Body of pancreas (tissue), 4 donors: ENCODE data around the gene PLK4. TPM values are rescaled to one million over a fixed set of nuclear protein-coding genes. Genes with fewer than 3 reads are reported as not detected.
"Not testable (repeated sequence)": the region's sequence is repeated elsewhere in the genome, so short reads cannot be mapped to it uniquely, and the experiment has no call there.

ENCODE experiments used
- ATAC-seq: fragments of 150-250 bp; one replicate; pipeline ENCODE4 v1.9.1; 2016
- DNase-seq, 4 donors: peaks; one replicate each; pipeline ENCODE4 v3.0.0-alpha.2; 2019
- H3K27ac ChIP-seq, 4 donors: fragments of 200-600 bp; sonication (generic); 1 replicate in 3 of 4; 2 replicates in 1 of 4; pipeline versions ENCODE4 v1.5.1 to v1.6.1; 2016 to 2019; ENCODE audit warnings: mild to moderate bottlenecking in 1 of 4, mixed read lengths in 1 of 4, moderate library complexity in 1 of 4
- H3K27me3 ChIP-seq, 2 donors: fragments of 200-600 bp; sonication (generic); one replicate each; pipeline ENCODE4 v1.6.0; 2016; ENCODE audit warnings: mild to moderate bottlenecking in 1 of 2
- H3K36me3 ChIP-seq, 2 donors: fragments of 200-600 bp; sonication (generic); replicated peaks in 1 of 2; 2 replicates each; pipeline ENCODE4 v1.5.1; 2016; ENCODE audit warnings: low read depth in 2 of 2; ENCODE audit not compliant: insufficient read depth in 1 of 2
- H3K4me1 ChIP-seq: fragments of 200-600 bp; sonication (generic); one replicate; pipeline ENCODE4 v1.6.0; 2016
- H3K4me3 ChIP-seq, 2 donors: fragments of 200-600 bp; sonication (generic); 1 replicate in 1 of 2; 2 replicates in 1 of 2; pipeline ENCODE4 v1.5.1; 2016 to 2019
- H3K9me3 ChIP-seq, 3 donors: fragments of 200-600 bp; sonication (generic); 1 replicate in 2 of 3; 2 replicates in 1 of 3; pipeline ENCODE4 v1.5.1; 2016
- CTCF ChIP-seq, 7 experiments: fragments of 450-650 bp in 4 of 7; fragments of 200-600 bp in 3 of 7; sonication (generic) in 3 of 7; IDR thresholded peaks; one replicate each; pipeline ENCODE4 v1.5.1; 2016 to 2019; ENCODE audit warnings: antibody characterized with exemption in 7 of 7
- POLR2A ChIP-seq, 3 donors: fragments of 450-650 bp; IDR thresholded peaks; one replicate each; pipeline ENCODE4 v1.6.1; 2016; ENCODE audit warnings: antibody characterized with exemption in 3 of 3, mild to moderate bottlenecking in 2 of 3
- WGBS, 2 donors: methylation state at CpG; one replicate each; pipeline ENCODE4 v1.1.5; 2017; 5-methylcytosine and 5-hydroxymethylcytosine counted together
- intact Hi-C: fragments of 100-400 bp; cut with DNase I; formaldehyde crosslinking; loops from one replicate; pipeline ENCODE4 v1.15.1; 2023
- total RNA-seq, 2 donors: library from RNA; depleted of rRNA; stranded (reverse); fragments of >200 nt; gene quantifications; one replicate each; pipeline ENCODE4 v1.1.0, GENCODE V29; 2016

PLK4 gene
- total RNA-seq, 2 donors from 2014 or later: 1.8 TPM; not detected in 1

GRCh38 chr4:127920521-127920920 is 39.8 kb downstream of the PLK4 start:
- Histone ChIP-seq H3K9me3 (no peaks in the 10 kb centered on the region), H3K4me3 (no peak overlapping the region), H3K27ac (no peak overlapping the region), H3K36me3 (peaks cover 9 to 12% of the 10 kb centered on the region in 2 donors), H3K27me3 (no peaks in the 10 kb centered on the region), H3K4me1 (no peaks in the 10 kb centered on the region)
- WGBS, 2 donors: 92 to 97% methylated on average over 3 of the region's 3 CpGs
- no peak for ATAC-seq
- intact Hi-C loops: no loop called here
- TF ChIP-seq POLR2A (IDR thresholded peaks at IDR 0.05): no peak
- no peak for TF ChIP-seq CTCF (IDR thresholded peaks at IDR 0.05)
- no peak for DNase-seq

- 97 to 98% methylated on average over 2 of the region's 2 CpGs for WGBS, 2 donors
- Histone ChIP-seq H3K4me1 (no peaks in the 10 kb centered on the region), H3K36me3 (peaks cover 9 to 11% of the 10 kb centered on the region in 2 donors)
Observed at GRCh38 chr4:127922226-127922625, 41.5 kb downstream of the PLK4 start.

GRCh38 chr4:127925720-127926119 is 45.0 kb downstream of the PLK4 start:
- ATAC-seq, H3K27me3 ChIP-seq, H3K9me3 ChIP-seq, H3K4me3 ChIP-seq, H3K27ac ChIP-seq, DNase-seq, H3K4me1 ChIP-seq, intact Hi-C loops, H3K36me3 ChIP-seq: not testable (repeated sequence)
- 94 to 95% methylated on average over 2 of the region's 2 CpGs for WGBS, 2 donors

More at GRCh38 chr4:127922226-127922625, 41.5 kb downstream of the PLK4 start:
- no peak for DNase-seq
- TF ChIP-seq POLR2A (IDR thresholded peaks at IDR 0.05): no peak
- no peak for TF ChIP-seq CTCF (IDR thresholded peaks at IDR 0.05)
- H3K4me3 ChIP-seq: no peak overlapping the region
- H3K9me3 ChIP-seq: no peaks in the 10 kb centered on the region
- no peaks in the 10 kb centered on the region for H3K27me3 ChIP-seq
- ATAC-seq: no peak
- no peak overlapping the region for H3K27ac ChIP-seq
- intact Hi-C loops: no loop called here

GRCh38 chr4:127930175-127930574 is 49.5 kb downstream of the PLK4 start:
- Histone ChIP-seq H3K4me1 (no peaks in the 10 kb centered on the region), H3K27me3 (no peaks in the 10 kb centered on the region), H3K36me3 (no peaks in the 10 kb centered on the region), H3K27ac (no peak overlapping the region), H3K4me3 (no peak overlapping the region), H3K9me3 (no peaks in the 10 kb centered on the region)
- WGBS, 2 donors: 93 to 95% methylated on average over 1 of the region's 1 CpG
- ATAC-seq (no peak), DNase-seq (no peak)
- TF ChIP-seq CTCF (IDR thresholded peaks at IDR 0.05) (no peak), POLR2A (IDR thresholded peaks at IDR 0.05) (no peak)
- intact Hi-C loops: no loop called here

- intact Hi-C loops: not testable (repeated sequence)
- 87 to 93% methylated on average over 6 of the region's 6 CpGs for WGBS, 2 donors
Observed at GRCh38 chr4:127931836-127932235, 51.1 kb downstream of the PLK4 start.

GRCh38 chr4:127936974-127937373 is 56.3 kb downstream of the PLK4 start:
- no peaks in the 10 kb centered on the region for H3K4me1 ChIP-seq
- no peak for DNase-seq
- H3K9me3 ChIP-seq: no peaks in the 10 kb centered on the region
- WGBS, 2 donors: 88 to 97% methylated on average over 1 of the region's 1 CpG
- no peak overlapping the region for H3K27ac ChIP-seq
- peaks cover 0 to under 1% of the 10 kb centered on the region in 2 donors for H3K36me3 ChIP-seq
- TF ChIP-seq POLR2A (IDR thresholded peaks at IDR 0.05): no peak
- TF ChIP-seq CTCF (IDR thresholded peaks at IDR 0.05): no peak
- no peak for ATAC-seq
- H3K4me3 ChIP-seq: no peak overlapping the region
- intact Hi-C loops: no loop called here
- no peaks in the 10 kb centered on the region for H3K27me3 ChIP-seq

More at GRCh38 chr4:127931836-127932235, 51.1 kb downstream of the PLK4 start:
- ATAC-seq, H3K27ac ChIP-seq, H3K4me3 ChIP-seq, H3K9me3 ChIP-seq, DNase-seq, H3K36me3 ChIP-seq, H3K4me1 ChIP-seq, H3K27me3 ChIP-seq: not testable (repeated sequence)
